NCI-H2107 (cell line): Measurements from ENCODE around the gene SLC9A4.

ENCODE experiments used
- DNase-seq: peaks from one replicate; lab custom pipeline; 2025; lab: John Stamatoyannopoulos, UW

SLC9A4 gene, protein sequence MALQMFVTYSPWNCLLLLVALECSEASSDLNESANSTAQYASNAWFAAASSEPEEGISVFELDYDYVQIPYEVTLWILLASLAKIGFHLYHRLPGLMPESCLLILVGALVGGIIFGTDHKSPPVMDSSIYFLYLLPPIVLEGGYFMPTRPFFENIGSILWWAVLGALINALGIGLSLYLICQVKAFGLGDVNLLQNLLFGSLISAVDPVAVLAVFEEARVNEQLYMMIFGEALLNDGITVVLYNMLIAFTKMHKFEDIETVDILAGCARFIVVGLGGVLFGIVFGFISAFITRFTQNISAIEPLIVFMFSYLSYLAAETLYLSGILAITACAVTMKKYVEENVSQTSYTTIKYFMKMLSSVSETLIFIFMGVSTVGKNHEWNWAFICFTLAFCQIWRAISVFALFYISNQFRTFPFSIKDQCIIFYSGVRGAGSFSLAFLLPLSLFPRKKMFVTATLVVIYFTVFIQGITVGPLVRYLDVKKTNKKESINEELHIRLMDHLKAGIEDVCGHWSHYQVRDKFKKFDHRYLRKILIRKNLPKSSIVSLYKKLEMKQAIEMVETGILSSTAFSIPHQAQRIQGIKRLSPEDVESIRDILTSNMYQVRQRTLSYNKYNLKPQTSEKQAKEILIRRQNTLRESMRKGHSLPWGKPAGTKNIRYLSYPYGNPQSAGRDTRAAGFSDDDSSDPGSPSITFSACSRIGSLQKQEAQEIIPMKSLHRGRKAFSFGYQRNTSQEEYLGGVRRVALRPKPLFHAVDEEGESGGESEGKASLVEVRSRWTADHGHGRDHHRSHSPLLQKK

DNA sequence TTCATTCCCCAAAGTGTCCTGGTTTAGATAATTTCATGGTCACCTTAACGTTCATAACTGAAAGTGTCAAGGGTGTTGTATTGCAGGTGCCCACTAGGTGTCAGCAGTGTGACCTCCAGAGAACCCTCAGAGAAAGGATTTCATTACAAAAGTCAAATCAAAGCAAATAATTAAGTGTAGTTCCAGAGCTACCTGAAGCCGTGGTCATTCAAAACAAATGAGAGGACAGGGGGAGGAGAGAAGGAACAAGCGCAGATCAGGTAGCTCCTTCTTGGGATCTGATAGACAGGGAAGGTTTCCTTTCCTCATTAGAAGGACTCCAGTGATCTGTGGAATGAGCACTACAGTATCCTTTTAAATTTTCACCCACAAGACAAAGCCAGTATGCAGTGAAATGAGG is at the start of gene SLC9A4:
TSS of gene SLC9A4 (plus strand) at position 207 of the 400 bp plus-strand sequence. CDS start 534 bp downstream, outside the sequence.
- DNase-seq: no peak

DNA sequence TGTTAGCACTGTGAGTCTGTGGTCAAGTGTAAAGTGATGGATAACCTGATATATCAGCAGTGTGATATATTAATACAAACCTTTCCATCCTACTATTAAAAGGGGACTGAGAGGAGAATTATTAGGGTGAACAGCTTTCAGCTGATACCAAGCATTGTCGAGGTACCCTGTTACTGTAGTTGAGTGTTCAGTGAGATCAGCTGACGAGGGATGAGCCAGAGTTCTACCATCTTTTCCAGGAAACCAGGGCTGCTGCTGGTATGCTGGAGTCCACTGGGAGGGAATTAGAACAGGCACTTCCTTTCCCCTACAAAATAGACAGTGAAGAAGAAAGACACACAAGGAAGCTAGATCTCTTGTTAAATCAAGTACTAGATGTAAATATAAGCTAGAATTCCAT is 49.7 kb upstream of the SLC9A4 start:
- DNase-seq: no peak

DNA sequence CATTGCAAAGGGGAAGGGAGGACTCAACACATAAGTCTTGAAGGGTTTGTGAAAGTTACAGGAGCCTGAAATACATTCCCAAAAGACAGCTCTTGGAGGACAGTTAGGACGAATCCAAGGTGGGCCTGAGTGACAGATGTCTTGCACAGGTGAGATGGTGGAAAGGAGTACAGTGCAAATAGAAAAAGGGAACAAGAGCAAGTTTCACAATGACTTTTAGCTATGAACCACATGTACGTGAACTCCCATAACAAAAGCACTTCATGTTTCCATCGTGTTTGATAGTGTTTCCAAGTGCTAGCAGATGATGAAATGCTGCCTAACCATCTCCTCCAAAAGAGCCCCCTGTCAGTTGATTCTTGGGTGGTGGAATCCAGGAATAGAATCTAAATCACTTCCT is 48.3 kb upstream of the SLC9A4 start:
- no peak for DNase-seq

DNA sequence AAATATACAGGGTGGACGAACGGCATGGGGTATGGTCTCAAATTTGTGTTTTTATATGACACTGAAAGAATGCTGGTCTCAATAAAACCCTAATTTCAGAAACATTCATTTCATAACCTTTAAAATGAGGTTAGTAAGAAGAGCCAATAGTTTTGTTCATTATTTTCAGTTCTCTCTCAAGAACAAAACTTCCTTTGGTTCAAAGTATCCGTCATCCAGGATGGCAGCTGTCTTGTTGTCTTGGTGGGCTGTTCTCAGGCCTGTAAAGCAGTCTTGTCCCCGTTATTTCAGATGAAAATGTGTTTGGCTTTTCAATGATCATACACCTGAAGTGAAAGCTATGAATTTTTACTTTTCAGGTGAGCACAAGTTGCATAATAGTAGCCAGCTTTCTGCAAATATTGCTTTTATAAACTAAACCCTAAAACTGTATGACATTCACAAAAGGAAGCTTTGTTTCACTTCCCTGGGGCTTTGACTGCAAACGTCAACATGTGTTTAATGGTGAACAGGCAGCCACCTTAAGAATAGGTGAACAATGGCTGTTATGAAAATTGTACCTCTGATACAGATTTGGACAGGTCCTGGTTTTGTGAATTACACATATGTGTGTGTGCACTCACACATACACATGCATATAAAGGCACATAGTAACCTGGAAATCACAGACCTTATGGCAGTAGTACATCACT is 47.4 kb upstream of the SLC9A4 start:
- no peak for DNase-seq

DNA sequence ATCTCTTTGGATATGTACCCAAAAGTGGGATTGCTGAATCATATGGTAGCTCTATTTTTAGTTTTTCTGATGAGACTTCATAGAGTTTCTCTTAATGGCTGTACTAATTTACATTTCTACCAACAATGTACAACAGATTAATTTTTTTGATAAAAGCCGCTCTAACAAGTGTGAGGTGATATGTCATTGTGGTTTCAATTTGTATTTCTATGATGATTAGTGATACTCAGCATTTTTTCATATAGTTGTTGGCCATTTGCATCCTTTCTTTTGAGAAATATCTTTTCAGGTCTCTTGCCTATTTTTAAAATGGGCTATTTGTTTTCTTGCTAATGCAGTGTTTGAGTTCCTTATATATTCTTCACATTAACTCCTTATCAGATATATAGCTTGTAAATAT is 45.8 kb upstream of the SLC9A4 start:
- no peak for DNase-seq

DNA sequence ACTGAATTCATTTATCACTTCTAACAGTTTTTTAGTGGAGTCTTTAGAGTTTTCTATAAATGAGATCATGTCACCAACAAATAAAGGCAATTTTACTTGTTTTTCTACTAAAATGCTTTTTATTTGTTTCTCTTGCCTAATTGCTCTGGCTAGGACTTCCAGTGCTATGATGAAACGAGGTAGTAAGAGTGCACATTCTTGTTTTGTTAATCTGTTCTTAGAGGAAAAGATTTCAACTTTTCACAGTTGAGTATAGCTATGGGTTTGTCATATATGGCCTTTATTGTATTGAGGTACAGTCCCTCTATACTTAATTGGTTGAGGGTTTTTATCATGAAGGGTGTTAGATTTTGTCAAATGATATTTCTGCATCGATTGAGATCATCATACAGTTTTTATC is 44.5 kb upstream of the SLC9A4 start:
- DNase-seq: no peak

DNA sequence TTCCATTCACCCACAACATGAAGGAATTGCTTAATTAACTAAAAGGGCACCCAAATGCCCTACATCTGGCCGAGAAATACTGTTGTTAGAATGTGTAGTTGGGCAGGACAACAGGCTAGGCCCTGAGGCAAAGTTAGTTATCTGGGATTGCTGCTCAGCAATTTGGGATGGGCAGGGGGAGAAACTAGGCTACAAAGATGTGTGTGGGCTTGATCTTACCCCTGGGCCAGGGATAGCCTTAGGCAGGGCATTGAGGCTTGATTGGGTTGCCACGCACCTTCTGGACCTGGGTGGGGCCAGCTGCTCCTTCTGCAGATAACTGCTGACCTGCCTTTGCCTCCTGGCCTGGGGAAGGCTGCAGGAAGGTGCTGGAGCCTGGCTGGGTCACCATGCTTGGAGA is 40.6 kb upstream of the SLC9A4 start:
- DNase-seq: no peak

DNA sequence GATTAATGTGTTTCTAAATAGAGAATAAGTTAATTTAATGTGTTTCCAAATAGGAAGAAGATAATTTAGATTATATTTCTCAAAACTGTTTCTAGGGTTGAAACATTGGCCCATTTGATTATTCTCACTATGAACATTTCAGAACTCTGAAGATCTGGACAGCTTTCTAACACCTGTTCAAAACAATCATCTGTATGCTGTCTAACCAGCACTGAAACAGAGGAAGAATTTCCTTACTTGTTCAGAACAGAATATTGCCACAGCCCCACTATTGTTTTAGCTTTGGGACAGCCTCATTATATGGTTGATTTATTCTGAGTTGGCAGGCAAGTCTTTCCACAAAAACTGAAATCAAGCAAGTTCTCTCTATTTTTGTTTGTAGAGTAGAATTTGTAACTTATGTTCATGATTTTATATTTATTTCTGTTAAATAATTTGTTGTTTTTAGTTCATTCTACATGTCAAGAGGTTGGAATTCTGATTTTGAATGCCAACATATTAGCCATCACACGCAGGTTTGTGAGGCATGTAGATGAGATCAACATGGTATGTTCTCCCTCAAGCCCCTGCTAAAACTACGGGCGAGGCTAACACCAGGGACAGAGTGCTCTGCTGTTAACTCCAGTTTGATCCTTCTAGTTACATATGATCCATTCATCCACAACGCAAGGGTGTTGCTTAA is 38.9 kb upstream of the SLC9A4 start:
- DNase-seq: no peak

DNA sequence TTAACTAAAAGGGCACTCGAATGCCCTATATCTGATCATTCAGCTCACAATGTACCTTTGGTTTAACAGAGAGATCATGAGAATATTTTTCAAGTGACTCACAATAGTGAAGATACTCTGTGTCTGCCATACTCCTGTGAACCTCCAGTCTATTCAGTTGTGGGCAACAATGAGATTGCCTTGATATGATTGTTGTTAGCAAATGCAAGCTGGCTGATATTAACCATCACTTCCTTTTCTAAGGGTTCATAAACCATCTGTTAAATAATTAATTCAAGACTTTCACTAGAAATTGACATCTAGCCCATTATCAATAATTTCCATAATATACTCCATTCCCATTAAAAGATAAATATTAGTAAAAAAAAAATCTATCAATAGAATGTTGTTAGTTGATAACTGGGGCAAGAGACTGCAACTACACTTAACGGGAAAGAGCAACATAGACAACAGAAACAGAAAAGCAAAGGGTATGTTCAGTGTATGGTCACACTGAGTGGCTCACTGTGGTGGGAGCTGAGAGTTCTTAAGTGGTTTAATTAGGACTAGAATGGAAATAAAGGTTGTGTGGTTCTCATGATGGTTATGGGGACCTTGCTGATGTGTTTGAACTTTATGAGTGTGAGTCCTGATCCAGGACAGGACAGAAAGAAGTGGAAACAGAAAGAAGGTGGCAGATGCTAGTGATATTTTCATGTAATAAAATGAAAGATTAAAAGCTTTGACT is 38.2 kb upstream of the SLC9A4 start:
- DNase-seq: no peak

DNA sequence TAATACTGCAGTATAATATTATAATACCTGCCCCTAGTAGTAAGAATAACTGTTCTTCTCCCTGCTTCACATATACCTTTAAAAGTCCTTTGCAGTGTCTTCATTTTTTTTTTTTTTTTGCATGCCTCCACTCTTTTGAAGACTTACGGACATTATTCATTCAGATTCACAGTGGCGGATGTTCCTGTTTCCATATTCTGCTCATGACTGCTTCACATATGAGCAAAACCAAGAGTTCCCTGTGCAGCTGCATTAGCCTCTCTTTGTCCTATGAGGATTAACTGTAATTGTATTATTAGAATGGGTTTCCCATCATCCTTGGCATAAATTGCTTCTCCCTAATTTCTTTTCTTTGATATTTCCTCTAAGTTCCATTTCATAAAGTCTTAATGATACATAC is 37.3 kb upstream of the SLC9A4 start:
- no peak for DNase-seq

DNA sequence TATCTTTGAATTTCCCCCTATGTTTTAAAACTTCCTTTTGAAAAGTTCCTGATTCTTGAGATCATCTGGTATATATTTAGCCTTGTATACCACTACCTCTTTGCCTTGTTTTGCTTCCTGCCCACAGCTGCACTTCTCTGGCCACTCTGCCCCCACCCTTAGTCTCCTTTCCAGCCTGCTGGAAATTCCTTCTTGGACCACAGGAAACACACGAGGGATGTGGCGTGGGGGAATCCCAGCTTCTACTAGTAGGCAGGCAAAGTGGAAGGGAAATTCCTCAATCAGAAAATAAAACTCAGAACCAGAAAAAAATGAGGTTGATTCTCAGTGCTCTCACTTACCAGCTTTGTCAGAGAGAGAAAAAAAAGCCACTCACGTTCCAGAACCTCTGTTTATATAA is 36.7 kb upstream of the SLC9A4 start:
- no peak for DNase-seq

DNA sequence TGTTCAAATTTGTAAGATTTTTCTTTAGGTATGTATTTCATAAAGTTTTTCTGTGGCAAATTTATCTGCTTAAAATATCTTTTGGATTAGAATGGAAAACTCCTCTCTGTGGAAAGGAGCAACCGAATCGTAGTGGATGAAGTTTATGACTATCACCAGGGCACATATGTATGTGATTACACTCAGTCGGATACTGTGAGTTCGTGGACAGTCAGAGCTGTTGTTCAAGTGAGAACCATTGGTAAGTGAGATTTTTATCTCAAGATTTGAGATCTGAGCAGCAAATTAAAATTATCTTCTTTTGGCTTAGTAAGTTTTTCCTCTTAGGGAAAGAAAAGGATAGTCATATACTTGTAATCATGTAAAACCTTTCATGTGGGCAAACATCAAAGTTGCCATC is 35.9 kb upstream of the SLC9A4 start:
- no peak for DNase-seq

DNA sequence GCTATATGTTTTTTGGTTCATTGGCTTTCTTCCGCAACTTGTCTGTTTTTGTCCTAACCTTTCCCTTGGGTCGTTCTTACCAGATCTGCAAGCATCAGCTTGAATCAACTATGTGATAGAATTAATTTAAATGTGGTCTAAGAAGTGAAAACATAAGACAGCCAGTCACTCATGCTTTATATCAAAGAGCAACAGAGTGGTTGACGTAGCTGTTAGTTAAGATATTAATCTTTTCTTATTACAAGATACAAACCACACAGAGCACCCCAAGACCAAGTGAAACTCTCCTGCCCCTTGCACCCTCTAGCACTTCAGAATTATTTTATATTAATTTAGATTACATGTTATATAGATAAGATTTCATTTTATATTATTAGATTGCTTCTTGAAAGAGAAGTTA is 34.9 kb upstream of the SLC9A4 start:
- no peak for DNase-seq

DNA sequence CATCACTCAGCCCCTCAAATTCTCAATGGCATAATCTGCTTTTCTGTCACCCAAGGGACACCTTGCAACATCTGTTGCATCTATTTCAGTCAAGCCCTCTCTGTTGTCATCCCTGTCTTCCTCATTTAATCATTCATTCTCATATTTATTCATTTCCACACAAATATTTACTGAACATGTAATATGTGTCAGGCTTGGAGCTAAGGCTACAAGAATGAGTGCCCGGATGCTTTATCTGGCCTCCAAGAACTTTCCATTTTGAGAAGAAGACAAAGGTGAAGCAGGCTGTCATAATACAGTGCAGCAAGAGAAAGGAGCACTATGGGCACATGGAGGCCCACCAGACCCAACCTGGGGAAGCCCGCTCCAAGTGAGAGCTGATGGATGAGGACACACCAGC is 34.4 kb upstream of the SLC9A4 start:
- DNase-seq: no peak

DNA sequence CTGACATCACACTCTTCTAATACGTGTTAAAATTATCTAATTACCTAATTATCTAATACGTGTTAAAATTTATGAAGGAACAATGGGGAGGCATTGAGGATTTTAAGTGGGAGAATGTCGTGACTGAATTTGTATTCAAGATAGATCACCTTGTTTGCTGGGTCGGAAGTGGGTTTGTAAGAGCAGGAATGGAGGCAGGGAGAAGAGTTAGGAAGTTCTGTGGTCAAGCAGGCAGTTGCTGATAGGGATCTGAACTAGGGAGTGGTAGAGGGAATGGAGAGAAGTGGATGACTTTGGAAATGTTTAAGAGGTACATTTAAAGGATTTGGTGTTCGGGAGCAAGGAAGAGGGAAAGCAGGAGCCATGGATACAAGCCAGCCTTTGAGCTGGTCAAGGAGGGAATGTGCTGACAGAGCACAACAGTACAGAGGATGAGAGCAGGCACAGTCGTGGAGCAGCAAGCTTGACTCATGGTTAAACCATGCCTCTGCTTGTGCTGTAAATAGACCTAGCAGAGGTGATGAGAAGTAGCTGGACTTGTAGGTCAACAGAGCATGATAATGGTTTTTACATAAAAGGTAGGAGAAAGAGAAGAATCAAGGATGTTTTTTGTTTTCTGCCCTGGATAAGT is 33.8 kb upstream of the SLC9A4 start:
- DNase-seq: no peak

DNA sequence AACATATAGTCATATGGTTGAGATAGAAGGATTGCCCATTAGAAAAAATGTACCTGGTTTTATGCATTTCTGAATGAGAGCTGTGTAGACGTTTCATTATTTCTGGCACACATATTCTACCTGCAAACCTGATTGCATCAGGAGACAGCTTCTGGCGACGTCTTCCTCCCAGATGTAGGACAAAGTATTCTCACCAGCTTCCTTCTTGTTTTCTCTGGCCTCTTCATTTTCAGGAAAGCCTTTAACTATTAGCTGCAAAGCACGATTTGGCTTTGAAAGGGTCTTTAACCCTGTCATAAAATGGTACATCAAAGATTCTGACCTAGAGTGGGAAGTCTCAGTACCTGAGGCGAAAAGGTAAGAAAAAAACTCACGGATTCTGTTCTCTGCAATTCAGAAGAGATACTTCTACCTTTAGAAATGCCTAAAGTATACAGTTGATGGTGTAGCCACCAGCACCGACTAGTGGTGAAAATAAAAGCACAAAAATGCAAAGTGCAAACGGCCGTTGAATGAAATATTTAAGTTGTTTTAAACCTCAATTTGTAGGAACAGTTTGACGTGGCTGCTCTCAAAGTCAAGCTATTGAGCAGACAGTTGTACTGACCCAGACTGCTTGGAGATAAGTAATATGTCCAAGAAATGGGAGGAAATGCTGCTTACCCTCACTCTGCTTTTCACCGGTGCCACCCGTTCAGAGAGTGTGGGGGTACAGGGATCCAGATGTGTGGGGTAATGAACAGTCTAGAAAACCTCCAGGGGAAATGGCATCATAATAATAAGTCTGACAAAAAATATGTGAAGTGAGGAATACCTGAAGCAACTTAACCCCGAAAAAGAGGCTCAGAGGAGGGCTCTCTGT is 29.8 kb upstream of the SLC9A4 start:
- DNase-seq: no peak

DNA sequence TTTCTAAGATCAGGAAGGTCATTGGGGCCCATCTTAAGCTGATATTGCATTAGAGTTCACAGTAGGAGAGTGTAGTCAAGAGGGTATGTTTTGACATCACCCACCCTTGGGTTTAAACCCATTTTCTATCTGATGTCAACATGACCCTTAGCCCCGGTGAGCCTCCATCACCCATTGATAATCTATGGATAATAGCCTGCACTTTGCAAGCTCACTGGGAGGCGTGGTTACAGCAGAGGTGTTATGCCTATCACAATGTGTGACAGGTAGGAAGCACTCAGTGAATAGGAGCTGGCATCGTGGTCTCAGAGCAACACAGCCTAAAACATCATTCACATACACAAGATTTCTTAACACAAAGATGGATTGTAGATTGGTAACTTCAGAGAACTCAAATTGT is 28.8 kb upstream of the SLC9A4 start:
- no peak for DNase-seq

DNA sequence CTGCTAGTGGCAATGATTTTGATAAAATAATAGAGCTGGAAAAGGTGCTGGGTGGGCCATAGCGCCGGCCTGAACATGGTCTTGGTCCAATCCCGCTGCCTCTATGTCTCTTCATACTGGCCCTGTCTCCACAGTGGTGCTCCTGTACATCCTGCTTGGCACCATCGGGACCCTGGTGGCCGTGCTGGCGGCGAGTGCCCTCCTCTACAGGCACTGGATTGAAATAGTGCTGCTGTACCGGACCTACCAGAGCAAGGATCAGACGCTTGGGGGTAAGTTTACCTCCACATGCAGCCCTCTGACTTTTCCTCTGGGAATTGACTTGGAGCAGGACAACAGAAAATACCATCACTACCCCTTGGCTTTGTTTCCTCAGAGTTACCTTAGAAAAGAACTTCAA is 26.1 kb upstream of the SLC9A4 start:
- no peak for DNase-seq

DNA sequence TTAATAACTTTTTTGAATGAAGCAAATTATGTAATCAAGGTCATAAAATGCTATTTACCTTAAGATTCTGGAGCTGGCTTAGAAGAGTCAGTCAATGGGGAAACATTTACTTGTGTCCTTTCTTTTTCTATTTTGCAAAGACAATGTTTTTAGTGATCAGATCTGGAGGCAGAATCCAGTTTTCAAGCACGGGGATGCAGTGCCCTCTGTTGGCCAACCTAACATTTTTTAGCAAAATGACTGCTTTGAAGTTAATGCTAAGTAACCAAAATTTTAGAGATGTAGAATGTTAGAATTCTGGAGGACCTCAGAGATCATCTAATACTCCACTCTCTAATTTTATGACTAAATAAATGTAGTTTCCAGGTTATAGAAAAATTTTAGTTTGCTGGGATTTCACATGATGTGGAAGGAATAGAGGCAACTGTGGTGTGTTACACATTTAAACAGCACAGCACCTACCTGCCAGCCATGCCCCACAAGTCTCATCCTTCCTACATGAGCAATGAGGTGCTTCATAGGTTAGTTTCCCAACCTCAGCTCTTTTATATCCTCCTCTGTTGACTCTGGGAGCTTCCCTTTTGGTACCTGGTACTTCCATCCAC is 23.6 kb upstream of the SLC9A4 start:
- no peak for DNase-seq

DNA sequence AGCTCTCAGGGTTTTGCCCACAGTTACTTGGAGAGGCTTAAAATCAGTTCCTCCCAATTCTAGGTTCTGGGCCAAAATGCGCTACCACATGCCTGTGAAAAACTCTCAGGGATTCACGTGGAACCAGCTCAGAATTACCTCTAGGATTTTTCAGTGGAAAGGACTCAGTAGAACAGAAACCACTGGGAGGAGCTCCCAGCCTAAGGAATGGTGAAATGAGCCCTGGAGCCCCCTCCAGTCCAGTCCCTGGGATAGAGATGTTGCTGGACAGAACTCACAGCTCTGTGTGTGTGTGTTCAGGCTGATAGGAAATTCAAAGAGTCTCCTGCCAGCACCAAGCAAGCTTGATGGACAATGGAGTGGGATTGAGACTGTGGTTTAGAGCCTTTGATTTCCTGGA is 21.1 kb upstream of the SLC9A4 start:
- no peak for DNase-seq
